A673 (cell line): ENCODE results near the gene RECK. TPM values are rescaled to one million over a fixed set of nuclear protein-coding genes. Genes with fewer than 3 reads are reported as not detected.
"Not testable (repeated sequence)": the region's sequence is repeated elsewhere in the genome, so short reads cannot be mapped to it uniquely, and the experiment has no call there.

Source experiments
- BruUV-seq: library from RNA; stranded (reverse); fragments of 400-500 nt; replicated peaks from 2 replicates; lab custom pipeline; 2021; lab: Mats Ljungman, UMichigan
- CTCF ChIA-PET: fragments of 300-600 bp; sonication (Branson Sonifier 250); formaldehyde crosslinking; loops from one replicate; lab custom pipeline; 2022; ENCODE audit warnings: antibody characterized with exemption; lab: Charles Lee
- POLR2A ChIA-PET: fragments of 300-600 bp; sonication (Branson Sonifier 250); formaldehyde crosslinking; loops from one replicate; lab custom pipeline; 2022; ENCODE audit warnings: antibody characterized with exemption; ENCODE audit not compliant: low non-redundant PET; lab: Charles Lee
- DNase-seq: peaks from one replicate; pipeline ENCODE4 v3.0.0-alpha.2; 2015; ENCODE audit warnings: low spot score
- H3K27ac ChIP-seq: fragments of 200-600 bp; sonication (generic); 2 replicates; pipeline ENCODE4 v1.5.1; 2016; ENCODE audit warnings: mixed run types, low read depth, mild to moderate bottlenecking, mixed read lengths, antibody characterized with exemption, low read length; ENCODE audit not compliant: poor library complexity, severe bottlenecking
- H3K27me3 ChIP-seq: fragments of 200-600 bp; sonication (generic); replicated peaks from 2 replicates; pipeline ENCODE4 v1.6.1; 2017; ENCODE audit warnings: mixed run types, low read depth, mild to moderate bottlenecking, mixed read lengths, antibody characterized with exemption, low read length; ENCODE audit not compliant: insufficient read depth, poor library complexity
- H3K36me3 ChIP-seq: fragments of 200-600 bp; sonication (generic); 2 replicates; pipeline ENCODE4 v1.6.1; 2016; ENCODE audit warnings: mixed run types, mild to moderate bottlenecking, mixed read lengths, antibody characterized with exemption, low read length; ENCODE audit not compliant: insufficient read depth, poor library complexity, severe bottlenecking
- H3K4me1 ChIP-seq: fragments of 200-600 bp; sonication (generic); 2 replicates; pipeline ENCODE4 v1.6.1; 2017; ENCODE audit warnings: mixed run types, mild to moderate bottlenecking, mixed read lengths, antibody characterized with exemption, low read length; ENCODE audit not compliant: insufficient read depth, poor library complexity, severe bottlenecking
- H3K4me3 ChIP-seq: fragments of 200-600 bp; sonication (generic); 2 replicates; pipeline ENCODE4 v1.5.1; 2016; ENCODE audit warnings: low read depth, mixed run types, mild to moderate bottlenecking, mixed read lengths, low read length; ENCODE audit not compliant: poor library complexity, severe bottlenecking
- H3K9me3 ChIP-seq: fragments of 200-600 bp; sonication (generic); 2 replicates; pipeline ENCODE4 v1.6.1; 2016; ENCODE audit warnings: mixed run types, low read depth, mild to moderate bottlenecking, mixed read lengths, antibody characterized with exemption, low read length; ENCODE audit not compliant: poor library complexity, severe bottlenecking
- CTCF ChIP-seq: fragments of 300-800, 200-600 bp; sonication (generic); conservative IDR thresholded peaks from 2 replicates; pipeline ENCODE4 v1.5.1; 2017; ENCODE audit warnings: low read depth, mild to moderate bottlenecking, antibody characterized with exemption, low read length, moderate library complexity, mixed read lengths
- EZH2 ChIP-seq: fragments of 200-600 bp; sonication (generic); IDR thresholded peaks from 2 replicates; pipeline ENCODE4 v1.6.1; 2017; ENCODE audit warnings: borderline replicate concordance, low read depth, mild to moderate bottlenecking, mixed read lengths, antibody characterized with exemption, low read length; ENCODE audit not compliant: poor library complexity, severe bottlenecking
- intact Hi-C: fragments of 100-400 bp; cut with micrococcal nuclease; formaldehyde crosslinking; loops from one replicate; pipeline ENCODE4 v1.10.0; 2022; ENCODE audit not compliant: unreplicated experiment
- total RNA-seq: library from RNA; stranded (reverse); gene quantifications from 2 replicates; pipeline ENCODE4 v1.2.3, GENCODE V29; 2021

The RECK gene
- total RNA-seq, 1 experiment from 2014 or later = 9.1 TPM

- no peaks in the 10 kb centered on the region for H3K9me3 ChIP-seq
- no peak overlapping the region for H3K4me3 ChIP-seq
- TF ChIP-seq CTCF = no peak
- TF ChIP-seq EZH2 = no peak
- CTCF ChIA-PET = no interaction called here
- H3K27ac ChIP-seq = no peak overlapping the region
- no TSS peak for BruUV-seq
- POLR2A ChIA-PET = no interaction called here
- intact Hi-C loops = no loop called here
- no peaks in the 10 kb centered on the region for H3K36me3 ChIP-seq
- no peaks in the 10 kb centered on the region for H3K27me3 ChIP-seq
- no peak for DNase-seq
- H3K4me1 ChIP-seq = no peaks in the 10 kb centered on the region
Observed at GRCh38 chr9:36082931-36083330, 46.2 kb downstream of the RECK start.

- no peaks in the 10 kb centered on the region for H3K27me3 ChIP-seq
- no peaks in the 10 kb centered on the region for H3K9me3 ChIP-seq
- TF ChIP-seq EZH2 (no peak), CTCF (no peak)
- DNase-seq = no peak
- H3K27ac ChIP-seq = no peak overlapping the region
- H3K36me3 ChIP-seq = no peaks in the 10 kb centered on the region
- ChIA-PET CTCF (no interaction called here), POLR2A (no interaction called here)
- H3K4me3 ChIP-seq = no peak overlapping the region
- intact Hi-C loops = no loop called here
- no peaks in the 10 kb centered on the region for H3K4me1 ChIP-seq
- no TSS peak for BruUV-seq
Observed at GRCh38 chr9:36086442-36086841, 49.7 kb downstream of the RECK start.

- H3K4me1 ChIP-seq, H3K4me3 ChIP-seq, DNase-seq, H3K27ac ChIP-seq, intact Hi-C loops, BruUV-seq, H3K36me3 ChIP-seq, CTCF ChIA-PET, H3K27me3 ChIP-seq, POLR2A ChIA-PET, H3K9me3 ChIP-seq: not testable (repeated sequence)
Observed at GRCh38 chr9:36087054-36087453, 50.3 kb downstream of the RECK start.

- H3K27ac ChIP-seq = no peak overlapping the region
- TF ChIP-seq EZH2 (no peak), CTCF (no peak)
- no peak for DNase-seq
- no peaks in the 10 kb centered on the region for H3K27me3 ChIP-seq
- intact Hi-C loops = no loop called here
- POLR2A ChIA-PET = no interaction called here
- no TSS peak for BruUV-seq
- no peaks in the 10 kb centered on the region for H3K4me1 ChIP-seq
- CTCF ChIA-PET = no interaction called here
- no peaks in the 10 kb centered on the region for H3K9me3 ChIP-seq
- H3K36me3 ChIP-seq = no peaks in the 10 kb centered on the region
- no peak overlapping the region for H3K4me3 ChIP-seq
Observed at GRCh38 chr9:36088020-36088419, 51.3 kb downstream of the RECK start.
